Vagina (tissue), 2 donors: ENCODE measurements around the gene SKAP1.

Source experiments
- POLR2A ChIP-seq, 2 donors: fragments of 450-650 bp; IDR thresholded peaks; one replicate each; pipeline ENCODE4 v1.6.1; 2017; ENCODE audit warnings: antibody characterized with exemption in 2 of 2, mild to moderate bottlenecking in 2 of 2, moderate library complexity in 2 of 2
- POLR2AphosphoS5 ChIP-seq, 2 donors: sonication (generic); formaldehyde crosslinking; IDR thresholded peaks; one replicate each; pipeline ENCODE4 v1.9.0; 2017; ENCODE audit warnings: antibody characterized with exemption in 2 of 2, mild to moderate bottlenecking in 2 of 2, low read depth in 1 of 2; ENCODE audit not compliant: insufficient read depth in 1 of 2
- TF ChIP-seq, protein P1 (sequence below), 3 experiments: fragments of 450-650 bp in 2 of 3; fragments of 200-600 bp in 1 of 3; sonication (generic) in 1 of 3; IDR thresholded peaks; one replicate each; pipeline ENCODE4 v1.5.1; 2017 to 2019; ENCODE audit warnings: antibody characterized with exemption in 3 of 3, mild to moderate bottlenecking in 2 of 3, moderate library complexity in 2 of 3

GRCh38 chr17:48295362-48296288 lies 134.4 kb downstream of the SKAP1 start:
- TF ChIP-seq, protein P1, sequence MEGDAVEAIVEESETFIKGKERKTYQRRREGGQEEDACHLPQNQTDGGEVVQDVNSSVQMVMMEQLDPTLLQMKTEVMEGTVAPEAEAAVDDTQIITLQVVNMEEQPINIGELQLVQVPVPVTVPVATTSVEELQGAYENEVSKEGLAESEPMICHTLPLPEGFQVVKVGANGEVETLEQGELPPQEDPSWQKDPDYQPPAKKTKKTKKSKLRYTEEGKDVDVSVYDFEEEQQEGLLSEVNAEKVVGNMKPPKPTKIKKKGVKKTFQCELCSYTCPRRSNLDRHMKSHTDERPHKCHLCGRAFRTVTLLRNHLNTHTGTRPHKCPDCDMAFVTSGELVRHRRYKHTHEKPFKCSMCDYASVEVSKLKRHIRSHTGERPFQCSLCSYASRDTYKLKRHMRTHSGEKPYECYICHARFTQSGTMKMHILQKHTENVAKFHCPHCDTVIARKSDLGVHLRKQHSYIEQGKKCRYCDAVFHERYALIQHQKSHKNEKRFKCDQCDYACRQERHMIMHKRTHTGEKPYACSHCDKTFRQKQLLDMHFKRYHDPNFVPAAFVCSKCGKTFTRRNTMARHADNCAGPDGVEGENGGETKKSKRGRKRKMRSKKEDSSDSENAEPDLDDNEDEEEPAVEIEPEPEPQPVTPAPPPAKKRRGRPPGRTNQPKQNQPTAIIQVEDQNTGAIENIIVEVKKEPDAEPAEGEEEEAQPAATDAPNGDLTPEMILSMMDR (IDR thresholded peaks at IDR 0.05) = no peak
- TF ChIP-seq POLR2A (IDR thresholded peaks at IDR 0.05) (no peak), POLR2AphosphoS5 (IDR thresholded peaks at IDR 0.05; ENCODE audit: insufficient read depth in 1 of 2, low read depth in 1 of 2) (peak in 1 of 2 donors; percentile 43)
